ENCODE data around the gene BTRC. TPM values are rescaled to one million over a fixed set of nuclear protein-coding genes. Genes with fewer than 3 reads are reported as not detected.

BTRC gene
- total RNA-seq, 1 donor from 2014 or later, result 0.96 TPM

DNA sequence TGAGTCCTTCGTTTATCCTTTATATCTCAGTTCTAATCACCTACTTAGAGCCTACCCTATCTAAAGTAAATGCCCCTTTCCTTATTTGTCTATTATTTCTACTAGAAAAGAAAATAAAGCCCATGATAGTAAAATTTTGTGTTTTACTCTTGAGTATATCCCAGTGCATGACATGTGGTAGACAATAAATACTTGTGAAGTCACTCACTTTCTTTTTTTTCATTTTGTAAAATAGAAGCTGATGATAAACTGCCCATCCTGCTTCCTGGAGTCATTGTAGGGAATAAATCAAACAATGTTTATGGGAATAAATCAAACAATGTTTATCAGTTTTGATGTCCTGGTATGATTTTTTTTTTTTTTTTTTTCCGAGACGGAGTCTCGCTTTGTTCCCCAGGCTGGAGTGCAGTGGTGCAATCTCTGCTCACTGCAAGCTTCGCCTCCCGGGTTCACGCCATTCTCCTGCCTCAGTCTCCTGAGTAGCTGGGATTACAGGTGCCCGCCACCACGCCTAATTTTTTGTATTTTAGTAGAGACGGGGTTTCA lies 36.1 kb downstream of the BTRC start:
- H3K4me3 ChIP-seq, result no peak overlapping the region
- intact Hi-C loops (cut with DNase I), result no loop called here
- no peaks in the 10 kb centered on the region for H3K4me1 ChIP-seq
- H3K27me3 ChIP-seq, result no peaks in the 10 kb centered on the region
- no peak for DNase-seq (ENCODE audit: low spot score in 2 of 2)
- no peak overlapping the region for H3K27ac ChIP-seq
- no peak for TF ChIP-seq CTCF (IDR thresholded peaks at IDR 0.05)
- H3K9me3 ChIP-seq, result no peaks in the 10 kb centered on the region
- no peaks in the 10 kb centered on the region for H3K36me3 ChIP-seq

GRCh38 chr10:101393378-101393777 lies 39.4 kb downstream of the BTRC start:
- Histone ChIP-seq H3K36me3 (no peaks in the 10 kb centered on the region), H3K4me1 (no peaks in the 10 kb centered on the region), H3K4me3 (no peak overlapping the region), H3K27ac (no peak overlapping the region), H3K27me3 (no peaks in the 10 kb centered on the region), H3K9me3 (no peaks in the 10 kb centered on the region)
- intact Hi-C loops (cut with DNase I), result no loop called here
- no peak for TF ChIP-seq CTCF (IDR thresholded peaks at IDR 0.05)
- DNase-seq (ENCODE audit: low spot score in 2 of 2), result no peak

- Histone ChIP-seq H3K9me3 (no peaks in the 10 kb centered on the region), H3K4me1 (no peaks in the 10 kb centered on the region), H3K27me3 (no peaks in the 10 kb centered on the region), H3K4me3 (no peak overlapping the region), H3K36me3 (no peaks in the 10 kb centered on the region), H3K27ac (no peak overlapping the region)
- intact Hi-C loops (cut with DNase I), result no loop called here
- no peak for TF ChIP-seq CTCF (IDR thresholded peaks at IDR 0.05)
- DNase-seq (ENCODE audit: low spot score in 2 of 2), result no peak
Observed at GRCh38 chr10:101394524-101395133, 40.7 kb downstream of the BTRC start.

DNA sequence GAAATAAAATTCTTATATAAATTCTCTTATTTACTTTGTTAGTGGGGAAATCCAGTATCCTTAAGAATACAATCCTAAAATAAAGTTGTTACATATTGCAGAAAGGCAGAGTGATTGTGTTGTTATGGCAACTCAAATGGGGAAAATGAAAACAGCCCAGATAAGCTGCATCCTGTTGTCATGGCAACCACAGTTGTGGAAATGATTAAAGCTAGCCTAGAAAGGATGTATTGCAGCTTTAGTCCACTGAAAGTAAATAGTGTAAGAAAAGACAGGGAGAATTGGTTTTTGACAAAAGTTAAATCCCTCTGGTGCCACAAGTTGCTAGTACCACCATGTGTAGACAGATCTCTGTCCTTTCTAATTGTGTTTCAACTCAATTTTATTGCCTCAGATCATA lies 43.2 kb downstream of the BTRC start:
- H3K9me3 ChIP-seq, result no peaks in the 10 kb centered on the region
- no peaks in the 10 kb centered on the region for H3K27me3 ChIP-seq
- TF ChIP-seq CTCF (IDR thresholded peaks at IDR 0.05), result no peak
- no peaks in the 10 kb centered on the region for H3K36me3 ChIP-seq
- intact Hi-C loops (cut with DNase I), result no loop called here
- no peak overlapping the region for H3K4me3 ChIP-seq
- no peaks in the 10 kb centered on the region for H3K4me1 ChIP-seq
- no peak overlapping the region for H3K27ac ChIP-seq
- peak in 1 of 2 donors; percentile 71 for DNase-seq (ENCODE audit: low spot score in 2 of 2)

GRCh38 chr10:101400585-101400984 lies 46.6 kb downstream of the BTRC start:
- intact Hi-C loops (cut with DNase I), result no loop called here
- Histone ChIP-seq H3K27ac (no peak overlapping the region), H3K36me3 (no peaks in the 10 kb centered on the region), H3K27me3 (no peaks in the 10 kb centered on the region), H3K9me3 (no peaks in the 10 kb centered on the region), H3K4me1 (no peaks in the 10 kb centered on the region), H3K4me3 (no peak overlapping the region)
- TF ChIP-seq CTCF (IDR thresholded peaks at IDR 0.05), result no peak
- DNase-seq (ENCODE audit: low spot score in 2 of 2), result no peak

DNA sequence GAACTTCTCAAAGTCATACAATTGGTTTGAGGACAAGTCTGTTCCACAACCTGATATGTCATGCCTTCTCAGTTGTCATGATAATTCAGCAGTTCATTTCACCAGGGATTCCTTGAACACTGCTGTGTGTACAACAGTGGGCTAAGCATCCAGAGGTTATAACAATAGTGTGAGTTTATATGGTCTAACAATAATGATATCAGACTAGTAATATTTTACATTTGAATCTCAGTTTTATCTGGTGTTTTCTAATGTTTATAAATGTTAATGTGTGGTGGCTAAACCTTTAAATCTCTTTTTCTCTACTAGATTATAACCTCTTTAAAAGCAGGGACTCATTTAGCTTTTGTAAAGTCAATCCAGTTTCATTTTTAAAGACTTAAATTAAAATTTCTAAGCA lies 48.7 kb downstream of the BTRC start:
- Histone ChIP-seq H3K27me3 (no peaks in the 10 kb centered on the region), H3K36me3 (no peaks in the 10 kb centered on the region), H3K4me3 (no peak overlapping the region), H3K27ac (no peak overlapping the region), H3K4me1 (no peaks in the 10 kb centered on the region), H3K9me3 (no peaks in the 10 kb centered on the region)
- intact Hi-C loops (cut with DNase I), result no loop called here
- TF ChIP-seq CTCF (IDR thresholded peaks at IDR 0.05), result no peak
- DNase-seq (ENCODE audit: low spot score in 2 of 2), result no peak

All from ascending aorta (tissue), 2 donors.